Natural killer cell (primary cell): Measurements from ENCODE around the gene IL1RAPL1. TPM values are rescaled to one million over a fixed set of nuclear protein-coding genes. Genes with fewer than 3 reads are reported as not detected.

ENCODE experiments used
- ATAC-seq, 3 donors: fragments of 150-1000 bp in 2 of 3; fragments of 200-7000 bp in 1 of 3; cut with Tn5 transposase; 1 replicate in 1 of 3; 2 replicates in 2 of 3; pipeline ENCODE4 v1.10.0; 2021; ENCODE audit warnings: mild to moderate bottlenecking in 2 of 3, moderate library complexity in 2 of 3
- DNase-seq, 2 donors: peaks; one replicate each; pipeline versions ENCODE4 v3.0.0 to v3.0.0-alpha.2; 2013 to 2021; ENCODE audit warnings: mixed read lengths in 1 of 2
- H3K27ac ChIP-seq: one replicate; pipeline ENCODE4 v1.5.1; 2013; ENCODE audit warnings: mild to moderate bottlenecking, low read length
- H3K27me3 ChIP-seq: one replicate; pipeline ENCODE4 v1.6.1; 2013; ENCODE audit warnings: low read length; ENCODE audit not compliant: control insufficient read depth, insufficient read depth
- H3K36me3 ChIP-seq: one replicate; pipeline ENCODE4 v1.6.1; 2013; ENCODE audit warnings: low read length; ENCODE audit not compliant: control insufficient read depth, insufficient read depth
- H3K4me1 ChIP-seq: one replicate; pipeline ENCODE4 v1.6.1; 2013; ENCODE audit warnings: low read length; ENCODE audit not compliant: control insufficient read depth, insufficient read depth
- H3K4me3 ChIP-seq: one replicate; pipeline ENCODE4 v1.5.1; 2013; ENCODE audit warnings: low read length
- H3K9me3 ChIP-seq: one replicate; pipeline ENCODE4 v1.6.1; 2013; ENCODE audit warnings: low read length; ENCODE audit not compliant: control insufficient read depth, insufficient read depth
- H3K27ac Mint-ChIP-seq, 2 donors: one replicate each; pipeline ENCODE4 v1.8.0; 2022; ENCODE audit warnings: mild to moderate bottlenecking in 2 of 2, mixed read lengths in 2 of 2, moderate library complexity in 1 of 2
- H3K27me3 Mint-ChIP-seq, 2 donors: one replicate each; pipeline ENCODE4 v1.8.0; 2022; ENCODE audit warnings: low read depth in 2 of 2, mixed read lengths in 2 of 2
- H3K36me3 Mint-ChIP-seq: one replicate; pipeline ENCODE4 v1.8.0; 2022; ENCODE audit warnings: mixed read lengths
- H3K4me1 Mint-ChIP-seq, 2 donors: one replicate each; pipeline ENCODE4 v1.8.0; 2022; ENCODE audit warnings: mixed read lengths in 2 of 2
- H3K4me3 Mint-ChIP-seq: one replicate; pipeline ENCODE4 v1.8.0; 2022; ENCODE audit warnings: mild to moderate bottlenecking, moderate library complexity, mixed read lengths
- H3K9me3 Mint-ChIP-seq, 2 donors: one replicate each; pipeline ENCODE4 v1.8.0; 2022; ENCODE audit warnings: mixed read lengths in 2 of 2
- WGBS: methylation state at CpG from one replicate; pipeline ENCODE4 v1.1.7; 2013; ENCODE audit warnings: missing lambda C conversion rate; ENCODE audit not compliant: insufficient coverage; 5-methylcytosine and 5-hydroxymethylcytosine counted together
- intact Hi-C: fragments of 100-400 bp; cut with micrococcal nuclease; formaldehyde crosslinking; loops from one replicate; pipeline ENCODE4 v1.14.2; 2022
- total RNA-seq, 4 donors: library from RNA; stranded (reverse); fragments of 120-200 nt in 1 of 4; gene quantifications; one replicate each; pipeline versions ENCODE4 v1.2.3 to v1.2.4, GENCODE V29; 2013 to 2022
- TF ChIP-seq, protein P1 (sequence below): fragments of 200-600 bp; IDR thresholded peaks from one replicate; pipeline ENCODE4 v1.8.0; 2022; ENCODE audit warnings: antibody characterized with exemption

The IL1RAPL1 gene
- total RNA-seq, 3 donors from 2014 or later (not counting 1 experiment from before 2014, with no cell fraction given), result not detected

DNA sequence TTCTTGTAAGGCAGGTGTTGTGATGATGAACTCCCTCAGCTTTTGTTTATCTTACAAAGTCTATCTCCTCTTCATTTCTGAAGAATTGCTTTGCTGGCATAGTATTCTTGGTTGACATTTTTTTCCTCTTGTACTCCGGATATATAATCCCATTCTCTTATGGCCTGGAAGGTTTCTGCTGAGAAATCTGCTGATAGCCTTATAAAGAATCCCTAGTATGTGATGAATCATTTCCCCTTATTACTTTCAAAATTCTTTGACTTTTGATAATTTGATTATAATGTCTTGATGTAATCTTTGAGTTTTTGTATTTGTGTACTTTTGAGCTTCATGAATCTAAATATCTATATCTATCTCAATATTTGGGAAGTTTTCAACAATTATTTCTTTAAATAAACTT lies 972.8 kb downstream of the IL1RAPL1 start:
- WGBS, result no CpG with 5 or more reads among the region's 1 CpG
- Mint-ChIP-seq H3K36me3 (peaks cover 7% of the 10 kb centered on the region), H3K27me3 (no peaks in the 10 kb centered on the region), H3K27ac (no peak overlapping the region), H3K4me3 (no peak overlapping the region), H3K4me1 (no peaks in the 10 kb centered on the region), H3K9me3 (peaks cover 6 to 8% of the 10 kb centered on the region in 2 donors)
- Histone ChIP-seq H3K27ac (no peak overlapping the region), H3K4me3 (no peak overlapping the region), H3K36me3 (no peaks in the 10 kb centered on the region), H3K9me3 (no peaks in the 10 kb centered on the region), H3K27me3 (no peaks in the 10 kb centered on the region), H3K4me1 (no peaks in the 10 kb centered on the region)
- ATAC-seq (no peak), DNase-seq (no peak)
- intact Hi-C loops, result no loop called here
- TF ChIP-seq, protein P1, sequence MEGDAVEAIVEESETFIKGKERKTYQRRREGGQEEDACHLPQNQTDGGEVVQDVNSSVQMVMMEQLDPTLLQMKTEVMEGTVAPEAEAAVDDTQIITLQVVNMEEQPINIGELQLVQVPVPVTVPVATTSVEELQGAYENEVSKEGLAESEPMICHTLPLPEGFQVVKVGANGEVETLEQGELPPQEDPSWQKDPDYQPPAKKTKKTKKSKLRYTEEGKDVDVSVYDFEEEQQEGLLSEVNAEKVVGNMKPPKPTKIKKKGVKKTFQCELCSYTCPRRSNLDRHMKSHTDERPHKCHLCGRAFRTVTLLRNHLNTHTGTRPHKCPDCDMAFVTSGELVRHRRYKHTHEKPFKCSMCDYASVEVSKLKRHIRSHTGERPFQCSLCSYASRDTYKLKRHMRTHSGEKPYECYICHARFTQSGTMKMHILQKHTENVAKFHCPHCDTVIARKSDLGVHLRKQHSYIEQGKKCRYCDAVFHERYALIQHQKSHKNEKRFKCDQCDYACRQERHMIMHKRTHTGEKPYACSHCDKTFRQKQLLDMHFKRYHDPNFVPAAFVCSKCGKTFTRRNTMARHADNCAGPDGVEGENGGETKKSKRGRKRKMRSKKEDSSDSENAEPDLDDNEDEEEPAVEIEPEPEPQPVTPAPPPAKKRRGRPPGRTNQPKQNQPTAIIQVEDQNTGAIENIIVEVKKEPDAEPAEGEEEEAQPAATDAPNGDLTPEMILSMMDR, result no peak

DNA sequence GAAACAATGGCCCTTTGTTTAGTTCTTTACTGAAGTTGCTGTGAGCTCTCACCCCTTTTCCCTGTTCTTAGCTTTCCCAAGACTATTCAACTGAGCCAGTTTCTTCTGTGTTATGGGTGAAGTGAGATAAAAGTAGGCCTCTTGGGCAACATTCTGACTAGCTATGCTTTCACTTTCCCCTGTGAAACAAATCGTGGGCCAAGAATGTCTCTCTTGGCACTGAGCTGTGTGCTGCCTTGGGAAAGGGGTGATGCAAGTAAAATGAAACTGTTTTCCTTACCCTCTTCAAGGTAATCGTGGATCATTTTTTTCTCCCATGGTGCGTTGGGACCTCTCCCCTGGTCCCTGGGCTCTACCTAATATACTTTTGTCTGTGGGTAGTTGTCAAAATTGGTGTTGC lies 974.2 kb downstream of the IL1RAPL1 start:
- no peak overlapping the region for H3K27ac Mint-ChIP-seq
- Histone ChIP-seq H3K27me3 (no peaks in the 10 kb centered on the region), H3K4me1 (no peaks in the 10 kb centered on the region), H3K36me3 (no peaks in the 10 kb centered on the region), H3K4me3 (no peak overlapping the region), H3K9me3 (no peaks in the 10 kb centered on the region), H3K27ac (no peak overlapping the region)
- no peaks in the 10 kb centered on the region for H3K4me1 Mint-ChIP-seq
- TF ChIP-seq, protein P1, result no peak
- no peak for ATAC-seq
- no CpG with 5 or more reads among the region's 3 CpGs for WGBS
- peaks cover 7% of the 10 kb centered on the region for H3K36me3 Mint-ChIP-seq
- no peaks in the 10 kb centered on the region for H3K27me3 Mint-ChIP-seq
- peaks cover 6 to 8% of the 10 kb centered on the region in 2 donors for H3K9me3 Mint-ChIP-seq
- intact Hi-C loops, result no loop called here
- DNase-seq, result no peak
- H3K4me3 Mint-ChIP-seq, result no peak overlapping the region

DNA sequence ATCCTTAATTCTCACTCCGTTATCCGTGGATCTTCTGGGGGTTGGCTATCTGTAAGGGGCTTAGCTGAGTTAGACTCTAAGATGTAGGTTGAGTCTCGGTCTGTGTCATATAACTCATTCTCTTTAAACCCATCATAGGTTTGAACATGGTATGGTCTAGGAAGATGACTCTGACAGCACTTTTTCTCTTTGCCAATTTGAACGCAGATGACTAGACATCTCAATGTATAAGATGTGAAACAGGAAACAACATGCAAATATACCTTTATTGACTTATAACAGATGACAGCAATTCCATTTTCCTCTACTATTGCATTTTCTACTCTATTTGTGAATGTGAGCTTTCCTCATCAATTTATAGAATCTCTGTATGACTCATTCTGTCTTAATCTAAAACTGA lies 993.3 kb downstream of the IL1RAPL1 start:
- H3K36me3 Mint-ChIP-seq, result peaks cover 6% of the 10 kb centered on the region
- H3K27ac Mint-ChIP-seq, result no peak overlapping the region
- Histone ChIP-seq H3K27ac (no peak overlapping the region), H3K27me3 (no peaks in the 10 kb centered on the region), H3K9me3 (no peaks in the 10 kb centered on the region), H3K4me1 (no peaks in the 10 kb centered on the region), H3K4me3 (no peak overlapping the region), H3K36me3 (no peaks in the 10 kb centered on the region)
- ATAC-seq (no peak), DNase-seq (no peak)
- intact Hi-C loops, result no loop called here
- H3K4me1 Mint-ChIP-seq, result no peaks in the 10 kb centered on the region
- H3K27me3 Mint-ChIP-seq, result no peaks in the 10 kb centered on the region
- H3K9me3 Mint-ChIP-seq, result peaks cover 13 to 19% of the 10 kb centered on the region in 2 donors
- no CpG with 5 or more reads among the region's 4 CpGs for WGBS
- no peak overlapping the region for H3K4me3 Mint-ChIP-seq
- TF ChIP-seq, protein P1, result no peak

DNA sequence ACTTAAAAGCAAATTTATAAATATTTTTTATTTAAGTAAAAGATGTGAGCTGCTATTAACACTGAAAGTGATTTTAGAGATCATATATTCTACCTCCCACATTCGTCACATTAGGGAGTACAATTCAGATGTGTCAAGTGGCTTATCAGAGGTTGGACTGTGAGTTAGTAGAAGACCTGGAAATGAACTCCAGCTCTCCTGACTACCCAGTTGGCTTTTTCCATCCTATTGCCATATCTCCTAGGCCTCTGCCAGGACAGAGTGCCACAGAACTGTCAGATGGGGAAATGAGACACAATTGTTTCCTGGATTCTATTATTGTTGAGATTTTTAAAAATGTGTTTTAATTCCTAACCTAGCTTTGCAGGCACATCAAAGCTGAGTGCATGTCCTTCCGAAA lies 994.0 kb downstream of the IL1RAPL1 start:
- TF ChIP-seq, protein P1, result no peak
- intact Hi-C loops, result no loop called here
- no peaks in the 10 kb centered on the region for H3K4me1 ChIP-seq
- Mint-ChIP-seq H3K27ac (no peak overlapping the region), H3K36me3 (no peaks in the 10 kb centered on the region), H3K4me3 (no peak overlapping the region), H3K4me1 (no peaks in the 10 kb centered on the region), H3K9me3 (peaks cover 13 to 22% of the 10 kb centered on the region in 2 donors), H3K27me3 (no peaks in the 10 kb centered on the region)
- ATAC-seq (no peak), DNase-seq (no peak)
- H3K9me3 ChIP-seq, result no peaks in the 10 kb centered on the region
- no peak overlapping the region for H3K4me3 ChIP-seq
- H3K27me3 ChIP-seq, result no peaks in the 10 kb centered on the region
- no peak overlapping the region for H3K27ac ChIP-seq
- no peaks in the 10 kb centered on the region for H3K36me3 ChIP-seq
- WGBS, result 50% methylated on average over 1 of the region's 2 CpGs
